Calu3 (cell line): ENCODE data around the gene TMEM212. TPM values are rescaled to one million over a fixed set of nuclear protein-coding genes. Genes with fewer than 3 reads are reported as not detected.
A peak's percentile ranks its signal among the peaks of the same experiment; 100 is the strongest.

Experiments
- BruUV-seq: library from RNA; stranded (reverse); fragments of 400-500 nt; replicated peaks from 2 replicates; lab custom pipeline; 2021; lab: Mats Ljungman, UMichigan
- CTCF ChIA-PET: fragments of 300-600 bp; sonication (Branson Sonifier 250); formaldehyde crosslinking; loops from one replicate; lab custom pipeline; 2022; ENCODE audit warnings: antibody characterized with exemption; lab: Charles Lee
- DNase-seq: peaks from one replicate; pipeline ENCODE4 v3.0.0; 2022
- H3K27ac Mint-ChIP-seq: one replicate; pipeline ENCODE4 v1.8.0; 2022; ENCODE audit warnings: mixed read lengths; ENCODE audit not compliant: unreplicated experiment
- H3K27me3 Mint-ChIP-seq: one replicate; pipeline ENCODE4 v1.8.0; 2022; ENCODE audit warnings: mixed read lengths; ENCODE audit not compliant: unreplicated experiment
- H3K36me3 Mint-ChIP-seq: one replicate; pipeline ENCODE4 v1.8.0; 2022; ENCODE audit warnings: mild to moderate bottlenecking, moderate library complexity, mixed read lengths; ENCODE audit not compliant: insufficient read depth, unreplicated experiment
- H3K4me1 Mint-ChIP-seq: one replicate; pipeline ENCODE4 v1.8.0; 2022; ENCODE audit warnings: mild to moderate bottlenecking, low read depth, mixed read lengths; ENCODE audit not compliant: unreplicated experiment
- H3K4me3 Mint-ChIP-seq: one replicate; pipeline ENCODE4 v1.8.0; 2022; ENCODE audit warnings: mild to moderate bottlenecking, low read depth, moderate library complexity, mixed read lengths; ENCODE audit not compliant: unreplicated experiment
- H3K9me3 Mint-ChIP-seq: one replicate; pipeline ENCODE4 v1.8.0; 2022; ENCODE audit warnings: low read depth, mixed read lengths; ENCODE audit not compliant: unreplicated experiment
- CTCF ChIP-seq: fragments of 200-600 bp; IDR thresholded peaks from one replicate; pipeline ENCODE4 v1.8.0; 2022; ENCODE audit warnings: antibody characterized with exemption; ENCODE audit not compliant: unreplicated experiment
- intact Hi-C: fragments of 100-400 bp; cut with micrococcal nuclease; formaldehyde crosslinking; loops from one replicate; pipeline ENCODE4 v1.10.0; 2022; ENCODE audit not compliant: unreplicated experiment
- total RNA-seq: library from RNA; stranded (reverse); gene quantifications from 2 replicates; pipeline ENCODE4 v1.2.3, GENCODE V29; 2022

The TMEM212 gene
- total RNA-seq, 1 experiment from 2014 or later = not detected

GRCh38 chr3:171841620-171842000 is 1.5 kb upstream of the TMEM212 start:
- Mint-ChIP-seq H3K4me1 (peaks cover 49% of the 10 kb centered on the region), H3K4me3 (no peak overlapping the region), H3K27me3 (no peaks in the 10 kb centered on the region), H3K27ac (no peak overlapping the region), H3K36me3 (peaks cover 4% of the 10 kb centered on the region), H3K9me3 (peaks cover 3% of the 10 kb centered on the region)
- TF ChIP-seq CTCF = no peak
- CTCF ChIA-PET = interaction anchor here (1.0 to 1.1 kb wide), 2 partner anchors 53 to 95 kb away, joined by 3 read pairs; no protein-coding TSS in a partner anchor
- BruUV-seq = no TSS peak
- no peak for DNase-seq
- intact Hi-C loops = no loop called here

- CTCF ChIA-PET = interaction anchor here (0.7 to 1.0 kb wide), 2 partner anchors 12 to 193 kb away, joined by 3 read pairs; no protein-coding TSS in a partner anchor
- Mint-ChIP-seq H3K27ac (peak overlapping the region; percentile 31), H3K4me1 (peaks cover 63% of the 10 kb centered on the region), H3K9me3 (peaks cover 3% of the 10 kb centered on the region), H3K4me3 (no peak overlapping the region), H3K27me3 (no peaks in the 10 kb centered on the region), H3K36me3 (peaks cover 4% of the 10 kb centered on the region)
- intact Hi-C loops = loop anchor here (1.0 kb wide), 3 partner anchors 29 to 194 kb away; partner anchors contain the start of gene FNDC3B
- no peak for DNase-seq
- BruUV-seq = no TSS peak
- TF ChIP-seq CTCF = no peak
These were observed 1.7 kb downstream of the TMEM212 start for GRCh38 chr3:171844873-171845272.

- TF ChIP-seq CTCF = no peak
- H3K27ac Mint-ChIP-seq = peak overlapping the region; percentile 31
- peaks cover 3% of the 10 kb centered on the region for H3K9me3 Mint-ChIP-seq
- no peaks in the 10 kb centered on the region for H3K27me3 Mint-ChIP-seq
- peaks cover 4% of the 10 kb centered on the region for H3K36me3 Mint-ChIP-seq
- H3K4me3 Mint-ChIP-seq = no peak overlapping the region
- intact Hi-C loops = loop anchor here (1.0 kb wide), 3 partner anchors 29 to 194 kb away; partner anchors contain the start of gene FNDC3B
- CTCF ChIA-PET = interaction anchor here (1.0 kb wide), 1 partner anchor 12 kb away, joined by 3 read pairs; no protein-coding TSS in a partner anchor
- peaks cover 68% of the 10 kb centered on the region for H3K4me1 Mint-ChIP-seq
- DNase-seq = no peak
- no TSS peak for BruUV-seq
These were observed 2.5 kb downstream of the TMEM212 start for GRCh38 chr3:171845481-171846284.

GRCh38 chr3:171846597-171846996 is 3.4 kb downstream of the TMEM212 start:
- Mint-ChIP-seq H3K4me1 (peaks cover 62% of the 10 kb centered on the region), H3K27ac (no peak overlapping the region), H3K27me3 (no peaks in the 10 kb centered on the region), H3K36me3 (peaks cover 2% of the 10 kb centered on the region), H3K4me3 (no peak overlapping the region), H3K9me3 (peaks cover 3% of the 10 kb centered on the region)
- TF ChIP-seq CTCF = no peak
- no peak for DNase-seq
- BruUV-seq = no TSS peak
- intact Hi-C loops = no loop called here
- CTCF ChIA-PET = no interaction called here
